HG03521 (cell line): ENCODE results near the gene FGF14.
A peak's percentile ranks its signal among the peaks of the same experiment; 100 is the strongest.
"Not testable (repeated sequence)": the region's sequence is repeated elsewhere in the genome, so short reads cannot be mapped to it uniquely, and the experiment has no call there.

Experiments
- ATAC-seq: cut with Tn5 transposase; IDR thresholded peaks from one replicate; pipeline ENCODE4 v1.9.1; 2021; ENCODE audit warnings: mild to moderate bottlenecking, moderate library complexity; ENCODE audit not compliant: unreplicated experiment

The FGF14 gene

DNA sequence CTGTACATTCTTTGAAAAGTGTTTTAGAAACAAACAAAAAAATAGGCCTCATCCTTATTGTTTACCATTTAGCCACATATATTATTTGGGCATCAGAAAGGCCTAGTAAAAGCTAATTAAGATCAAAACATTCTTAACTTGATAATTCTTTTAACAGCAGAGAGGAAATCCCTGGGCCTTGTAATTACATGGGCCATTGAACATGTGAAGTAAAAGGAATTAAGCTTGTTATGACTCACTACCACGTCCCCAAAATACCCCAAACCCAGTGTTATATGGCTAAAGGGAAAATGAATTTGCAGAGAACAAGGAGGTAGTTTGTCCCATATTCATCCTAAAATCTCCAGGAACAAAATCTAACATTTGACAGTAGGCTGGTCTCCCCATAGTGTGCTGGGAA is 509.6 kb downstream of the FGF14 start:
- no peak for ATAC-seq

DNA sequence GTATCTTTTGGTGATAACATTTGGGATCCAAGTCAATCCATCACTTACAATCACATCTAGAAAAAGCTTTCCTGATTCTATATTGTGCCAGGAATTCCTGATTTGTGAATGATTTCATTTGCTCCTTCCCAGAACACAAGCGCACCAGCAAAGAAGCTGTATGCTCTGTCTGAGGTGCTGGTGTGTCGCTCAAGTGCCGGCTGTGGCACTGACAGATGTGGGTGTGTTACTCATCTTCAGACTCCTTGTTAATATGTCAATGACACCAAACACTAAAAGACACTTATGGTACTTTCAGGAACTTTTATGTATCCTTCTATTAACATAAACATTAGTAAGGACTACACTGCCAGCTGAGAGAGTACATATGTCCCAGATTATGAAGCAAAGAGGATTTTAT is 520.3 kb downstream of the FGF14 start:
- ATAC-seq: no peak

DNA sequence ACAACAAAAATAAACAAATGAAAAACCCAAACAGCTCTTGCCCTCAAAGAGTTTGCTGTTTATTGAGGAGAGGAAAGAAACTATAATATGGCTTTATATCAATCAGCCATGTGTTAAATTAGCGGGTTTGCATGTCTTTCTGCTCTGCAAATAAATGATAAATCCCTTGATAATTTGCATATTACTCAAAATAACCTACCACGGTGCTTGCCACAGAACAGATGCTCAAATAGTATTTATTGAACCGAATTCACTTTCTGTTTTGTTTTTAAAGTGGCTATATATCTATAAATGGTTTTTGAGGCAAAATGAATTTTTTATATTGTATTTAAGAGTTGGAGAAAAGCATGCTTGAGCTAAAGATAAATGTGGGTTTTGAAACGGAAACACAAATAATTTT is 521.3 kb downstream of the FGF14 start:
- ATAC-seq: no peak

DNA sequence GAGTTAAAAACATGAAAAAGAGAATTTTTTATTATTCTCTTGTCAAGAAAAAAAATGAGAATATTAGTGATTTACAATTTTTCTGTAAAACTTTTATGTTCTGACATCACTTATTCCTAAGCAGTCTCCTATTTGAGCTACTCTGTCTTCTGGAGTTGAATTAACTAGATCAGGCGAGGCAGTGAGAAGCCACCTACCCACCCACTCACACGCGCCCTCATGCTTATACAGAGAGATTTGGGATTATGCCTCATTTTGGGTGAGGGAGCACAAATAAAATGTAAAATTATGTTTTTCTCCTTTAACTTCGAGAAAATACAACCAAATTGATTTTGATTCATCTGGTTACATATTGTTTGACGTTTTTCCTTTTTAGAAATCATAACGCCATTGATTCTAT is 524.9 kb downstream of the FGF14 start:
- ATAC-seq: no peak

DNA sequence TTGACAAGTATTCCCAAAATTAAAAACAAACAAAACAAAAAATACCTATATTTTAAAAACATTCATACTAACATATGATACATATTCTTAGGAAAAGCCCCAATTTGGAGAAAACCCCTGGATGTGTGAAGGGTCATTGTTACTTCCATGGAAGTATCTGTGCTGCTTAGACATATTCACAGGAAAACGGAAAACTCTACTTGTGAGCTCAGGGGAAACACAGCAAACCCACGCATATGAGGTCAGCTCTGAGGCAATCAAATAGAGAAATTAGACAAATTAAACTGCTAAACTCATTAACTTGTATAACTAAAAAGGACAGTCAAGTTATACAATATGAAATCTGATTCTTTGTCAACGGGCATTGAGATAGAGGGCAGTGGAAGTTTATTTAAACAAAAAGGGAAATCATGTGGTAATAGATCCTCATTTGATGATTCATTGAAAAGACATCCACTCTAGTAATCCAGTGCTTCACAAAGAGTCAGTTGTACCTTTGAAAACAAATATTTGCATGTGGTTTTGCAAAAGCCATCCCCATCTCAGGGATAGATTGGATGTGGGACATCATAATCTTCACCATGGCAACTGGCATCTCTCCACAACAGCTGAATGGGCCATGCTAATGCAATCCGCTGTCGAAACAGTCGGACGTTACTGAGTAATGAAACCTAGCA is 526.0 kb downstream of the FGF14 start:
- ATAC-seq: no peak

DNA sequence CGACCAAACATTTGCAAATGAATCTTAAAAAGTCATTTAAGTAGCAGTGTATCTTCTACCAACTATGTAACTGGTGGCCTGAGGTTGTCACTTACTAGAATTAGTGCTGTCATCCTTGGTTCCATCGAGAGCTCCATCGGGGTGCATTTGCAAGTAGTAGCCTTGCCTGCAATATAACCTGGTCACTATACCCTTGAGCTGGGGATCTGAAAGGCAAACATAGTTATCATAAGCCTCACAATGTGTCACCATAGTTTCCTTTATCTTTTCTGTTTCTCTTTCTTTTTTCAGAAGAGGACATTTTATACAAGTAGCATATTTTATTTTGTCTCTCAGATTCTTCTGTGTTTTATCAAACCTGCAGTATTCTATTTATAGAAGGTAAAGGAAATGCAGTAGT is 526.8 kb downstream of the FGF14 start:
- no peak for ATAC-seq

DNA sequence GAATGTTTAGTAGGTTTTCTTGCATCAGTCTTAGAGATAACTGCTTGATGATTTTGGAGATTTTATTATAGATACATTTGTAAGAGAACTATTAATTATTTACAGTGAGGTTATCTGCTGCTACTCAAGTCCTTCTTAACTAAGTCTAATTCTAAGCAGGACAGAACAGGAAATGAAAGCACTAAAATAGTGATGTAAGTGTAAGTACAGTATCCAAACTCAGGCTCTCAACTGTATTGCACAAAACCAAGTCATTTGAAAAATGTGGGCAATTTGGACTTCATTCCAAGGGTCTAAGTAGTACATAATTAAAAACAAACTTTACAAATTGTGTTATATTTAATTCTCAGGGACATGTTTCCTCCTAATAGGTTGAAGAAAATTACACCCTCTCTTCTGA is 532.3 kb downstream of the FGF14 start:
- peak; percentile 91 for ATAC-seq

DNA sequence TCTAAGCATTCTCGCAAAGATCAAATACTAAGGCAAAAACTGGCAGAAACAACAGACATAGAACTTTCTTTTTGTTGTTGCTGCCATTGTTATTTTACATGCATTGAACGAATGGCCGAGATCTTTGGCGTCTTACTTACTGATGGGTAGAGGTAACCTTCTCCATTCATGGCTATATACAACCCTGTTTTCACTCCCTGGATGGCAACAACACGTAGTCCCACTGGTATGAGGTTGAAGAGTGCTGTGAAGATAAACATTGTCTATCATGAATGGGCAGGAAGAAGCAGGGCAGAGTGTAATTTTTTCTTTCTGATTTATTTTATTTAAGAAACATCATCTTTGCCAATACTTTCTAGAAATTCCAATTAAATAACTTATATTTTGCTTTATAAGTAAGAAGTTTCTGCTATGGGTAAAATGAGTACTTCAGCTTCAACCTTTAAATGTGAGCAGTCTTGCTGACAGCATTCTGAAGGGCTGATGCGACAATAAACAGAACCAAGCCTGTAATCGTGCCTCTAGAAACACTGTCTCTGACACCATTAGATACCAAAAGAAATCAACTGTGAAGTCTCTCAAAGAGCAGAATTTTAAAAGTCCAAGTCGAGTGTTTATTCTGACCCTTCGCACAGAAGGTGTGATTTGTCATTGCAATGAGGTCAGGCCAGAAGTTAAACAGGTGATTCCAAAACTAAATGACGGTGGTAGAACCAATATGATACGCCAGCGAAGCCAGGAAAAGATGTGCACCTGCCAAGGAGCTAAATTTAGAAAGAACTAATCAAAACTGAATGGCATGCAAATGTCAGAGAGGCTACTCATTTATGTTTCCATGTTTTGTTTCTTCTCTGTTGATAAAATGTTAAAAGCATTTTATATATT is 533.0 kb downstream of the FGF14 start:
- ATAC-seq: peak; percentile 22

DNA sequence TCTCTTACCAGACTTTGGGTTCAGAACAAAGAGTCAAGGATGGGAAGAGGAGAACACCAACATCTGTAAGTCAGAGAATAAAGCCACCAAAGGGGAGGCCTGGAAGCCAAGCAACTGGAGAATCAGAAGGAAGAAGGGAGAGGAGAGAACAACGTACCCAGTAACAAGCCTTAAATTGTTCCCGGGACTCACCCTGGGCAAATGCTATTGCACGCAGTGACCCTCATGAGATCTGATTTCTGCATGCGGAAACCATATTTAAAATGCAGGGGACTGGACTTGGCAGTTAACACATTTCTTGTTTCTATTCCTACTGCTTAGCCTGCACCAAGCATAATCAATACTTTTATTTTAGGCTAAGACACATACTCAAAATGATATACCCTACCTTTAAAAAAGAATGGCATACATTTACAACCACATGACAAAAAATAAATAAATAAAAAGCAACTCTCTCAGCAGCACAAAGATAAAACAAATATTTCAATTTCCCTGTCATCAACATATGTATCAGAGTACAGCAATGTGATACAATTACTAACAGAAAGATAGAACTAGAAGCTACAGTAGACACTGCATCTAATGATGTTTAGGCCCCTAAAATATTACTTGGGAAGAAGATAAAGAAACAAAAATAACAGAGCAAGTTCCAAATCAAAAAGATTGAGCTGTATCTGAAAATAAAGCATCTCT is 534.8 kb downstream of the FGF14 start:
- ATAC-seq: no peak

DNA sequence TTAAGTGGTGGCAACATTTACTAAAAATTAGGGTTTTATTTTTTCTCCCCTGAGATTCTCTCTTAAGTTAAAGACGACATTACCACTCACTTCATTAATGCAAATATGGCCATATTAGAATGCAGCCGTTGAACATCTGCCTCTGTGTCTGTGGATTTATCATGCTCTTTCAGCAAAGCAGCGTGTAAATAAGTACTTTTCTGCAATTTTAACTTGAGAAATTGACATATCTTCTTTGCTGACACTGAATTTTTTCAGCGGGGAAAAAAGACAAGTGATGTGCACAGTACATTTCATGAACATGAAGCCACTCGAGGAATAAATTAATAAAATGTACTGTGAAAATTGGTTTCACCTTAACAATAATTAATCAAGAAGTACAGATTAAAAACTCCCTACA is 543.0 kb downstream of the FGF14 start:
- ATAC-seq: no peak

DNA sequence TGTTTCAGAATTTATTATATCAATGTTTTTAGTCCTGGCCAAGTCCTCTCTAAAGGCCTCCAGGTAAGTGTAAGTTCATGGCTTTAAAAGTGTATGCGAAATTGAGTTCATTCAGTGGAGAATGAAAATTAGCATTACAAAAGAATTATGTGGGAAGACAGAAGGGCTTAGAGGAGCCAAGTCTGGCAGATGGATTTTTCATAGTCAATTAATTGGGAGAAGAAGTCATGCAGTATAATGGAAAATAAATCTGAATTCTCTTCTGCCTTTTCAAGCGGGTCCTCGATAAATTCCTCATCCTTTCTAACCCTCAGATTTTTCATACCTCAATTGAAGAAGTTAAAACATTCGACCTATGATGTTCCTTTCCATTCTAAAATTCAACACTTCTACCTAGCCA is 555.1 kb downstream of the FGF14 start:
- no peak for ATAC-seq

DNA sequence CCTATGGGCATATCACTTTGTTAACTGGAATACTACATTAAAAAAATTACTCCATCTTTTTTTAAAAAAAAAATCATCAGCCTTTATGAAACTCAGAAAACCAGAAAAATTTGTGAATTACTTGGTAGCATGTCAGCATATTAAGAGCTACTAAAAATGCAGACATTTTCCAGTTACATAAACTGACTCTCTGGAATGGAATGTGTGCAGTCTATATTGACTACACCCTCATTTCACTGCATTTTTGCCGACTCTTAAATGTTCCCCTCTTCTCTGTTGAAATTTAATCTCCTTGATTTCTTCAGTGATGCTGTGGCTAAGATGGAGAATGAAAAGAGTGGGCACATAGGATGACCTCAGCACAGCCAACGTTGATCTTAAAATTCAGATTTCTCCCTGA is 555.6 kb downstream of the FGF14 start:
- ATAC-seq: no peak

DNA sequence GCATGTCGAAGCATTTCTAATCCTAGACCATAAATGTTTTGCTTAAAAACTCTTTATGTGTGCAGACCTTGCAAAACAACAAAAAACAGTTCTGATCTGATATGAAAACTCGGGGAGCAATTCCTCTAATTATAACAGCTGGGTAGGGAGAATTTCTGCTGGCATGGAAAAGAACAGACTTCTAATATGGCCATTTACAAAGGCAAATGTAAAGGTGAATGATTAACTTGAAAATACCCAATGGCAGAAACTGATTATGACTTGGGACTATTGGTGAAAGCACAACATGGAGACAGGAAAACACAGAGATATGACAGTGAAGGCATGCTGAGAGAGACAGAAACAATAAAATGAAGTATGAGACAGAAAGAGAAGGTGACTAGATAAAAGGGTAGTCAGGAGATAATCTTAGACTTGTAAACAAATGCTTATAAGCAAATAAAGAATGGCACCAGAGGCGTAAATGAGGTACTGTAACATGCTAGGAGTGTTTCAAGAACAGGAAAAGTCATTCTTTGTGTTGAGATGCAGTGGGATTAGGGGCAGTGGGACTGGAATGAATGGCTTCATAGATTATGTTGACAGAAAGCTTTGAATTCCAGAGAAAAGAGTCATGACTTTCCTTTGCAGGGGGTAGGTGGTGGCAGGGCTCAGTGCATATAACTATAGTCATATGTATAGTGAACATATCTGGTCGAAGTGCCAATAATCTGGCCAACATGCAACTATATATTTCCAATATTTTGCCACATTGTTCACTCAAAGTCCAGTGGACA is 556.4 kb downstream of the FGF14 start:
- no peak for ATAC-seq

DNA sequence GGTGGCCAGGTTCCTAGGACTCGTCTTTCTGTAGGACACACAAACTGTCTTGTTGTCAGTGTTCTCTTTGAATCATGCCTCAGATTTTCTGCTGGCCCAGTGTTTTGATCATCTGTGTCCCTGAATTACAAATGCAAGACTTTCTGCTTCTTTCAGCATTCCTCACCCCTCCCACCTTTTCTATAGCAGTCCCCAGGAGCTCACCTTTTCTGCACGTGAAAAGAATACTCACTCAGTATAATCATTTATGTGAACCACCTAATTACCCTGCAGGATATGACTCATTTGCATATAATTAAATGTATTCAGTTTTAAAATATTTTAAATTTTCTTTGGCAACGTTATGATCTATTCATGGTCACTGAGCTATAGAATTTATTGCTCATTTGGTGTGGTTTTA is 560.1 kb downstream of the FGF14 start:
- no peak for ATAC-seq

DNA sequence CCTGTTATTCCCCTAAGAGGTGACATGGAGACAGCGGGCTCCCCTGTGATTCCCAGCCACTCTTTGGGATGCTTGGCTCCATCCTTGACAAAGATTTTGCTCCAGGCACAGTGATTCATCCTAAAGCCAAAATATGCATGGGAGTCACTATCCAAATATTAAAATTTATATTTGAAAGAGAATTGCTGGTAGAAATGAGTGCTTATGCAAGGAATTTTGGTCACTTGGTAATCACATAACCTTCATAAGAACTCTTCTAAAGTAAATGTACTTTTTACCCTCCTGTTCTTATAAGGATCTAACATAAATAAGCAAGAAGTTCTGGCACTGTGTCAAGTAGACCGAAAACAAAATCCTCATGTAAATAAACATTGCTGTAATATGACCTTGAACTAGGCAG is 563.5 kb downstream of the FGF14 start:
- no peak for ATAC-seq

DNA sequence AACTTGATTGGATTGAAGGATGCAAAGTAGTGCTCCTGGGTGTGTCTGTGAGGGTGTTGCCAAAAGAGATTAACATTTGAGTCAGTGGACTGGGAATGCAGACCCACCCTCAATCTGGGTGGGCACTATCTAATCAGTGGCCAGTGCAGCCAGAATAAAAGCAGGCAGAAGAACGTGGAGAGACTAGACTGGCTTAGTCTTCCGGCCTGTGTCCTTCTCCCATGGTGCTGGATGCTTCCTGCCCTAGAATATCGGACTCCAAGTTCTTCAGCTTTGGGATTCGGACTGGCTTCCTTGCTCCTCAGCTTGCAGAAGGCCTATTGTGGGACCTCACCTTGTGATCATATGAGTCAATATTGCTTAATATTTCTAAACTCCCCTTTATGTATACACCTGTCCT is 564.1 kb downstream of the FGF14 start:
- not testable (repeated sequence) for ATAC-seq

DNA sequence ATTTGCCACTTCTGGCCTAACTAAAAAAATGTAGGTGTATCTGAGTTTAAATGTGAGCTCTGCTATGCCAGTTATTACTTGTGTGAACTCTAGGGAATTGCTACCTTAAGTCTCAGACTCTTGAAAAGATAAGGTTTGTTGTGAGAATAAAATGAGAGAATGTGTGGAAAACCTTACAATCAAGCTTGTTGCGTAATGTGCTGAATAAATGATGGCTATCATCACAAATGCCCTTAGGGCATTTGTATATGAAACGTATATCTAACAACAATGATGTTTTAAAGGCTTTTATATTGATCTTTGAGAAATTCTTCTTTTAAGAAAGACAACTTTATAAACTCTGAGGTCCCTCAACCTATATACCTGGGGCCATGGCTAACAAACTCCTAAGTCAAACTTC is 564.6 kb downstream of the FGF14 start:
- ATAC-seq: no peak

DNA sequence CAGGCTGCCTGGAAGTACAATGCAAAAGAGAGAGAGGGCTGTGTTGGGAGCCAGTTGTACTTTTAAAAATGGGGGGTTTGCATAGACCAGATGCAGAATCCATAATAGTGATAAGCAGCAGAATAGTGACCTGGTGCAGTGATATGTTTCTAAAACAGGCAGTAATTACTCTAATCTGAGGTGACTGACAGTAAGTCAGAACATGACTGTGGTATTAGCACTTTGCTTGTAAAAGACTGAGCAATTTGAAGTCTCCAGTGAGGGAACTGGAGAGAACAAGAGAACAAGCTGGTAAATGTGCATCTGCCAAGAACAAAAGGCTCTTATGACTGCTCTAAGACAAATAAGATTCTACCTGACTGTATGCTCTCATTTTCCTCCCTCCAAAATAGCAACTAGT is 565.9 kb downstream of the FGF14 start:
- no peak for ATAC-seq

DNA sequence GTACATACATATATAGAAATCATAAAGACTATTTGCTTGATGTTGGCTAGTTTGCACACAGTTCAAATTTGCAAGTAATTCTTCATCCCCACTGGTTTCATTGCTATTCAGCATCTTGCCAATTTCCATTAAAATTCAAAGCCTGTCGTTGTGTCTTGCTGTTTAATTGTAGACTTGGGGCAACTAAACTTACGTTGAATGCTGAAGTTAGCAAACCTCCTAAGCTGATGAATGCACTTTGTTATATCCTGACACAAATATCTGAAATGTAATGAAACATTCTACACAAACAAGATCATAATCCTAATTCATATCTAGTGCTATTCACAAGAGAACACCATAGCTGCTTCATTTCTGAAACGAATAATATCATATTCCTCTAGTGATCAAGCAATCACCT is 568.2 kb downstream of the FGF14 start:
- ATAC-seq: no peak

DNA sequence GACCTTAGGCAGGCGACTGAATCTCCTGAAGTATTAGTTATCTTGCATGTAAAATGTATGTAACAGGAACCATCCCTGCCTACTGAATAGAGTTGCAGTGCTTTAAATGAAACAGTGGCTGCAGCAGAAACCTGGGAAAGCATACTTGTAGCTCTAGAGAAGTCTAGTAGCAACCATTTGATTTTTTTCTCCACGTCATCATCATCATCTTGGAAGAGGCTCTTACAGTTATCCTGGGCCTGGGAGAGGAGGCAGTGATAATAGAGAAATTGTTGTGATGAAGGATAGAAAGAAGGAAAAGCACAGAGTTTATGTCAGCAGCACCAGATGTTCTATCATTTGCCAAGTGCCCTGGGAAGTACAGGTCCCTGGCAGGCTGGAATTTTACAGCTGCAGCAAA is 571.8 kb downstream of the FGF14 start:
- no peak for ATAC-seq

DNA sequence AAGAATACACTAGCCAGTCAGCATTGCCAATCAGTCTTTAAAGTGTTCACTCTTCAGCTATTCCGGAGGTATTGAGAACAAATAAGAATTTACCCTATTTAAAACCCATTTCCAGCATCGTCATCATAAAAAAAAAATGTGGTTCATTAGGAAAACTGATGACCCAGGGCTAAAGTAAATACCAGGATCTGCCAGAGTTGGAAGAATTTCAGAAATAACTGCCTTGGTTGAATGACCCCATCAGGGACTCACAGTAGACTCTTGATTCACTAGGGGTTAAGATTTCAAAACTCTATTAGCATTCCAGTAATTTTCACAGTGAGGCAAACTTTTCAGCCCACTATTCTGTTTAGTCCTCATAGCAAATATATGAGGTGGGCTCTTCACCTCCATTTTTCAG is 572.4 kb downstream of the FGF14 start:
- ATAC-seq: no peak
